Measurements from ENCODE around the gene DEPDC1B.

The DEPDC1B gene, protein sequence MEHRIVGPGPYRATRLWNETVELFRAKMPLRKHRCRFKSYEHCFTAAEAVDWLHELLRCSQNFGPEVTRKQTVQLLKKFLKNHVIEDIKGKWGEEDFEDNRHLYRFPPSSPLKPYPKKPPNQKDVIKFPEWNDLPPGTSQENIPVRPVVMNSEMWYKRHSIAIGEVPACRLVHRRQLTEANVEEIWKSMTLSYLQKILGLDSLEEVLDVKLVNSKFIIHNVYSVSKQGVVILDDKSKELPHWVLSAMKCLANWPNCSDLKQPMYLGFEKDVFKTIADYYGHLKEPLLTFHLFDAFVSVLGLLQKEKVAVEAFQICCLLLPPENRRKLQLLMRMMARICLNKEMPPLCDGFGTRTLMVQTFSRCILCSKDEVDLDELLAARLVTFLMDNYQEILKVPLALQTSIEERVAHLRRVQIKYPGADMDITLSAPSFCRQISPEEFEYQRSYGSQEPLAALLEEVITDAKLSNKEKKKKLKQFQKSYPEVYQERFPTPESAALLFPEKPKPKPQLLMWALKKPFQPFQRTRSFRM

DNA sequence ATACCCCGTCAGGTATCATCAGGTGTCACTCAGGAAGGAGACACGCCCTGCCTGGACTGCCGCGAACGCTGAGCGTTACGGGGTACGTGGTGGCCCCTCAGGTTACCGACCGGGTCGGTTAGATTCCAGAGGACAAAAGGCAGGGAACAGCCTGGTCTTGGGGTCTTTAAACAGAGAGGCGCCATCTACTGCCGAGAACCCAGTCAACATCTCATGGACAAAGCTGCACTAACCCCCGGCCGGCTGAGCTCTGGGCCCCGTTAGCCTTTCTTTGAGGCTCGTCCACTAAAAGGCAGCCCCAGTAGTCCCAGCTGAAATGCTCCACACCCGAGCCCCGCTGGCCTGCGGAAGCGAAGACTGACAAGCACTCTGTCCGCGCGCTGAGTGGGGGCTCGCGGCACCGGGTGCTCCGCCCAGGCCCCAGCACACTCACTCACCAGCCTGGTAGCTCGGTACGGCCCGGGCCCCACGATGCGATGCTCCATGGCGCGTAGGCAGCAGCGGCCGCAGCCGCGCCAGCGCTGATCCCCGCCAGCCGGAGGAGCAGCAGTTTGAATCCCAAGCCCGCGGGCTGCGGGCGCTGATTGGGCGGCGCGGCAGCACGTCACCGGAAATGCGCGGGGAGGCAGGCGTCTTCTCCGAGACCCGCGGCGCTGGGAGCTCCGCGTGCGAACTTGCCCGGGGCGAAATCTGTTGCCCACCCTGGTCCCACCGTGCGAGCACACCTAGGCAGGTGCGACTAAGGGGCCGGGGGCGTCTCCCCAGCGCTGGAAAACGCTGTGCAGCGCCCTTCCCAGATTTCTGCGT lies at the start of gene DEPDC1B:
TSS of gene DEPDC1B (minus strand) at position 558 of the 807 bp plus-strand sequence. CDS start at position 485, 73 bp downstream.
- Histone ChIP-seq H3K27ac (ENCODE audit: extremely low read depth, low read depth, low read length) (peak within 1 kb of the TSS; percentile 88), H3K4me1 (ENCODE audit: control insufficient read depth, insufficient read depth, low read length) (peaks cover 6% of the 10 kb centered on the region), H3K9me3 (ENCODE audit: control insufficient read depth, insufficient read depth, low read depth, low read length) (no peaks in the 10 kb centered on the region; the same call in 1 of the 2 replicates), H3K4me3 (ENCODE audit: low read depth, low read length) (peak within 1 kb of the TSS; percentile 86), H3K36me3 (ENCODE audit: control insufficient read depth in 2 of 2, insufficient read depth in 1 of 2, low read length in 2 of 2) (peaks cover 2 to 5% of the 10 kb centered on the region in 2 experiments; a peak in 2 of 3 replicates)
- ChIA-PET CTCF (interaction anchor here (0.7 to 4.6 kb wide), 4 partner anchors 12 to 848 kb away, joined by 3 to 32 read pairs (median 4); no protein-coding TSS in a partner anchor), POLR2A (interaction anchor here (0.5 to 2.0 kb wide), 13 partner anchors 9 to 1579 kb away, joined by 3 to 13 read pairs (median 5); partner anchors contain the start of genes ELOVL7, ERCC8 and NDUFAF2)
- TF ChIP-seq ZNF677 (tag by site-specific recombination; IDR thresholded peaks at IDR 0.05) (no peak), MYNN (tag by site-specific recombination; IDR thresholded peaks at IDR 0.05; ENCODE audit: borderline replicate concordance) (0 out of 2 replicates have a peak, but pooled peaks have one; percentile 28), ZNF140 (tag by site-specific recombination; IDR thresholded peaks at IDR 0.05) (no peak), ZNF302 (tag by site-specific recombination; IDR thresholded peaks at IDR 0.05; ENCODE audit: low read depth) (no peak), SCRT1 (tag by site-specific recombination; IDR thresholded peaks at IDR 0.05; ENCODE audit: borderline replicate concordance) (peak; percentile 48; the same call in 1 of the 2 replicates), ZNF654 (tag by site-specific recombination; IDR thresholded peaks at IDR 0.05; ENCODE audit: low read depth) (peak; percentile 23; the same call in 1 of the 2 replicates), ZNF776 (tag by site-specific recombination; IDR thresholded peaks at IDR 0.05; ENCODE audit: borderline replicate concordance) (no peak), ZFP3 (tag by site-specific recombination; IDR thresholded peaks at IDR 0.05; ENCODE audit: low read depth) (0 out of 2 replicates have a peak, but pooled peaks have one; percentile 4), ZBTB1 (tag by site-specific recombination; IDR thresholded peaks at IDR 0.05) (no peak), ZNF202 (tag by site-specific recombination; IDR thresholded peaks at IDR 0.05; ENCODE audit: borderline replicate concordance) (no peak), ZNF514 (tag by site-specific recombination; IDR thresholded peaks at IDR 0.05) (no peak), BCL11B (tag by site-specific recombination; IDR thresholded peaks at IDR 0.05; ENCODE audit: low read depth) (no peak), ZNF768 (tag by site-specific recombination; IDR thresholded peaks at IDR 0.05) (peak; percentile 32; the same call in 1 of the 2 replicates), ZNF843 (tag by site-specific recombination; IDR thresholded peaks at IDR 0.05) (0 out of 2 replicates have a peak, but pooled peaks have one; percentile 60), ZNF324 (tag by site-specific recombination; IDR thresholded peaks at IDR 0.05) (peak; percentile 54; the same call in 1 of the 2 replicates), ZBTB20 (tag by site-specific recombination; IDR thresholded peaks at IDR 0.05) (peak; percentile 99), ZNF146 (tag by site-specific recombination; IDR thresholded peaks at IDR 0.05) (no peak), ZNF112 (tag by site-specific recombination; IDR thresholded peaks at IDR 0.05) (no peak), TRIM28 (IDR thresholded peaks at IDR 0.05; ENCODE audit: borderline replicate concordance, low read length) (peak; percentile 12; the same call in 1 of the 2 replicates)
- TF ChIP-seq, protein P1, sequence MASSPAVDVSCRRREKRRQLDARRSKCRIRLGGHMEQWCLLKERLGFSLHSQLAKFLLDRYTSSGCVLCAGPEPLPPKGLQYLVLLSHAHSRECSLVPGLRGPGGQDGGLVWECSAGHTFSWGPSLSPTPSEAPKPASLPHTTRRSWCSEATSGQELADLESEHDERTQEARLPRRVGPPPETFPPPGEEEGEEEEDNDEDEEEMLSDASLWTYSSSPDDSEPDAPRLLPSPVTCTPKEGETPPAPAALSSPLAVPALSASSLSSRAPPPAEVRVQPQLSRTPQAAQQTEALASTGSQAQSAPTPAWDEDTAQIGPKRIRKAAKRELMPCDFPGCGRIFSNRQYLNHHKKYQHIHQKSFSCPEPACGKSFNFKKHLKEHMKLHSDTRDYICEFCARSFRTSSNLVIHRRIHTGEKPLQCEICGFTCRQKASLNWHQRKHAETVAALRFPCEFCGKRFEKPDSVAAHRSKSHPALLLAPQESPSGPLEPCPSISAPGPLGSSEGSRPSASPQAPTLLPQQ (tag by site-specific recombination; IDR thresholded peaks at IDR 0.05) = peak; percentile 98
- TF ChIP-seq, protein P2, sequence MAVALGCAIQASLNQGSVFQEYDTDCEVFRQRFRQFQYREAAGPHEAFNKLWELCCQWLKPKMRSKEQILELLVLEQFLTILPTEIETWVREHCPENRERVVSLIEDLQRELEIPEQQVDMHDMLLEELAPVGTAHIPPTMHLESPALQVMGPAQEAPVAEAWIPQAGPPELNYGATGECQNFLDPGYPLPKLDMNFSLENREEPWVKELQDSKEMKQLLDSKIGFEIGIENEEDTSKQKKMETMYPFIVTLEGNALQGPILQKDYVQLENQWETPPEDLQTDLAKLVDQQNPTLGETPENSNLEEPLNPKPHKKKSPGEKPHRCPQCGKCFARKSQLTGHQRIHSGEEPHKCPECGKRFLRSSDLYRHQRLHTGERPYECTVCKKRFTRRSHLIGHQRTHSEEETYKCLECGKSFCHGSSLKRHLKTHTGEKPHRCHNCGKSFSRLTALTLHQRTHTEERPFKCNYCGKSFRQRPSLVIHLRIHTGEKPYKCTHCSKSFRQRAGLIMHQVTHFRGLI (tag by site-specific recombination; IDR thresholded peaks at IDR 0.05) = peak; percentile 30; the same call in 1 of the 2 replicates
- TF ChIP-seq, protein P3, sequence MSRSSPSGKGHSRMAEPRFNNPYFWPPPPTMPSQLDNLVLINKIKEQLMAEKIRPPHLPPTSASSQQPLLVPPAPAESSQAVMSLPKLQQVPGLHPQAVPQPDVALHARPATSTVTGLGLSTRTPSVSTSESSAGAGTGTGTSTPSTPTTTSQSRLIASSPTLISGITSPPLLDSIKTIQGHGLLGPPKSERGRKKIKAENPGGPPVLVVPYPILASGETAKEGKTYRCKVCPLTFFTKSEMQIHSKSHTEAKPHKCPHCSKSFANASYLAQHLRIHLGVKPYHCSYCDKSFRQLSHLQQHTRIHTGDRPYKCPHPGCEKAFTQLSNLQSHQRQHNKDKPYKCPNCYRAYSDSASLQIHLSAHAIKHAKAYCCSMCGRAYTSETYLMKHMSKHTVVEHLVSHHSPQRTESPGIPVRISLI (tag by site-specific recombination; IDR thresholded peaks at IDR 0.05) = no peak
- TF ChIP-seq, protein P4, sequence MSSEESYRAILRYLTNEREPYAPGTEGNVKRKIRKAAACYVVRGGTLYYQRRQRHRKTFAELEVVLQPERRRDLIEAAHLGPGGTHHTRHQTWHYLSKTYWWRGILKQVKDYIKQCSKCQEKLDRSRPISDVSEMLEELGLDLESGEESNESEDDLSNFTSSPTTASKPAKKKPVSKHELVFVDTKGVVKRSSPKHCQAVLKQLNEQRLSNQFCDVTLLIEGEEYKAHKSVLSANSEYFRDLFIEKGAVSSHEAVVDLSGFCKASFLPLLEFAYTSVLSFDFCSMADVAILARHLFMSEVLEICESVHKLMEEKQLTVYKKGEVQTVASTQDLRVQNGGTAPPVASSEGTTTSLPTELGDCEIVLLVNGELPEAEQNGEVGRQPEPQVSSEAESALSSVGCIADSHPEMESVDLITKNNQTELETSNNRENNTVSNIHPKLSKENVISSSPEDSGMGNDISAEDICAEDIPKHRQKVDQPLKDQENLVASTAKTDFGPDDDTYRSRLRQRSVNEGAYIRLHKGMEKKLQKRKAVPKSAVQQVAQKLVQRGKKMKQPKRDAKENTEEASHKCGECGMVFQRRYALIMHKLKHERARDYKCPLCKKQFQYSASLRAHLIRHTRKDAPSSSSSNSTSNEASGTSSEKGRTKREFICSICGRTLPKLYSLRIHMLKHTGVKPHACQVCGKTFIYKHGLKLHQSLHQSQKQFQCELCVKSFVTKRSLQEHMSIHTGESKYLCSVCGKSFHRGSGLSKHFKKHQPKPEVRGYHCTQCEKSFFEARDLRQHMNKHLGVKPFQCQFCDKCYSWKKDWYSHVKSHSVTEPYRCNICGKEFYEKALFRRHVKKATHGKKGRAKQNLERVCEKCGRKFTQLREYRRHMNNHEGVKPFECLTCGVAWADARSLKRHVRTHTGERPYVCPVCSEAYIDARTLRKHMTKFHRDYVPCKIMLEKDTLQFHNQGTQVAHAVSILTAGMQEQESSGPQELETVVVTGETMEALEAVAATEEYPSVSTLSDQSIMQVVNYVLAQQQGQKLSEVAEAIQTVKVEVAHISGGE (tag by site-specific recombination; conservative IDR thresholded peaks at IDR 0.05; ENCODE audit: low read depth) = peak; percentile 97
- TF ChIP-seq, protein P5, sequence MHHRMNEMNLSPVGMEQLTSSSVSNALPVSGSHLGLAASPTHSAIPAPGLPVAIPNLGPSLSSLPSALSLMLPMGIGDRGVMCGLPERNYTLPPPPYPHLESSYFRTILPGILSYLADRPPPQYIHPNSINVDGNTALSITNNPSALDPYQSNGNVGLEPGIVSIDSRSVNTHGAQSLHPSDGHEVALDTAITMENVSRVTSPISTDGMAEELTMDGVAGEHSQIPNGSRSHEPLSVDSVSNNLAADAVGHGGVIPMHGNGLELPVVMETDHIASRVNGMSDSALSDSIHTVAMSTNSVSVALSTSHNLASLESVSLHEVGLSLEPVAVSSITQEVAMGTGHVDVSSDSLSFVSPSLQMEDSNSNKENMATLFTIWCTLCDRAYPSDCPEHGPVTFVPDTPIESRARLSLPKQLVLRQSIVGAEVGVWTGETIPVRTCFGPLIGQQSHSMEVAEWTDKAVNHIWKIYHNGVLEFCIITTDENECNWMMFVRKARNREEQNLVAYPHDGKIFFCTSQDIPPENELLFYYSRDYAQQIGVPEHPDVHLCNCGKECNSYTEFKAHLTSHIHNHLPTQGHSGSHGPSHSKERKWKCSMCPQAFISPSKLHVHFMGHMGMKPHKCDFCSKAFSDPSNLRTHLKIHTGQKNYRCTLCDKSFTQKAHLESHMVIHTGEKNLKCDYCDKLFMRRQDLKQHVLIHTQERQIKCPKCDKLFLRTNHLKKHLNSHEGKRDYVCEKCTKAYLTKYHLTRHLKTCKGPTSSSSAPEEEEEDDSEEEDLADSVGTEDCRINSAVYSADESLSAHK (tag by site-specific recombination; IDR thresholded peaks at IDR 0.05) = no peak
